ENCODE measurements around the gene ACOX2.

Gene ACOX2

DNA sequence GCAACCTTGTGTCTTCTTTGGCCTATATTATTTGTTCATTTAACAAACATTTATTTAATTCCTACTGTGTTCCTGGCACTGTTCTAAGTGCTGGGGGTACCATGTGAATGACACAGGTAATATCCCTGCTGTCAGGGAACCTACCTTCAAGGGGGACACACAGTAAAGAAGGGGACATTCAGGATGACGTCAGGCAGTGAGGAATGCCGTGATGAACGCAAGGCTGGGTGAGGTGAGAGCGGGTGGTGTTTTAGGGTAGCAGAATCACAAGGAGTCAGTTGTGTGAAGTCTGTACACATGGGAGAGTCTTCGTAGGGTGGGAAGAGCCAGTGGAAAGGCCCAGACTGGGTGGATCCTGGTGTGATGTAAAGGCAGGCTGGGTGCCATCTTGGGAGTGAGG lies 41.9 kb upstream of the ACOX2 start:
- no peak overlapping the region for H3K4me3 ChIP-seq (ENCODE audit: low read length)
- TF ChIP-seq, protein P1, sequence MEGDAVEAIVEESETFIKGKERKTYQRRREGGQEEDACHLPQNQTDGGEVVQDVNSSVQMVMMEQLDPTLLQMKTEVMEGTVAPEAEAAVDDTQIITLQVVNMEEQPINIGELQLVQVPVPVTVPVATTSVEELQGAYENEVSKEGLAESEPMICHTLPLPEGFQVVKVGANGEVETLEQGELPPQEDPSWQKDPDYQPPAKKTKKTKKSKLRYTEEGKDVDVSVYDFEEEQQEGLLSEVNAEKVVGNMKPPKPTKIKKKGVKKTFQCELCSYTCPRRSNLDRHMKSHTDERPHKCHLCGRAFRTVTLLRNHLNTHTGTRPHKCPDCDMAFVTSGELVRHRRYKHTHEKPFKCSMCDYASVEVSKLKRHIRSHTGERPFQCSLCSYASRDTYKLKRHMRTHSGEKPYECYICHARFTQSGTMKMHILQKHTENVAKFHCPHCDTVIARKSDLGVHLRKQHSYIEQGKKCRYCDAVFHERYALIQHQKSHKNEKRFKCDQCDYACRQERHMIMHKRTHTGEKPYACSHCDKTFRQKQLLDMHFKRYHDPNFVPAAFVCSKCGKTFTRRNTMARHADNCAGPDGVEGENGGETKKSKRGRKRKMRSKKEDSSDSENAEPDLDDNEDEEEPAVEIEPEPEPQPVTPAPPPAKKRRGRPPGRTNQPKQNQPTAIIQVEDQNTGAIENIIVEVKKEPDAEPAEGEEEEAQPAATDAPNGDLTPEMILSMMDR (conservative IDR thresholded peaks at IDR 0.05; ENCODE audit: low read depth, low read length): no peak
- no peak for DNase-seq (ENCODE audit: low read depth)

DNA sequence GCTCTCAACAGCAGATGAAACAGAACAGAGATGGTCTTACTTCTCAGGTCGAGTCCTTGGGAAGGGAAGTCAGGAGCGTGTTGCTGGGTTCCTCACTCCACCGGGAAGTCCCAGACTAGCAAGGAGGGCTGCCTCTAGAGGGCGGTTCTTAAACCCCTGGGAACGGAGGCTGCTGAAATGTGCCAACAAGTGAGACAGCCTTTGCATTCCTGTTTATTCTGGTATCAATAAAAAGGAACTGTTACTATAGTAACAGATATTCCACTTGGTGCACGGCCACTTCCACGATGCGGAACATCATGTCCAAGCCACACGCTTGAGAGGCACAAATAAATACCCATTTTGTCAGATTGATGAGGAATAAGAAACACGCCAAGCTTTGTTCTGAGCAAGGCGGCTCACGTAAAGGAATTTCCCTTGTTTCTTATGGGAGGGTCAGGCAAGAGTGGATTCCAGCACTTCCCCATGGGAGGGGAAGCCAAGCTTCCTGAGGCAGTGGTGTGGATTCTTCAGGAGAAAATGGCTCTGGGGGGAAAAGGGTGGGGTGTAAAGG lies 40.4 kb upstream of the ACOX2 start, which contains the start of gene FAM107A:
TSS of gene FAM107A (minus strand) at position 123 of the 553 bp plus-strand sequence. CDS start 7,531 bp downstream, outside the sequence.
- peak; percentile 38 for DNase-seq (ENCODE audit: low read depth)
- H3K4me3 ChIP-seq (ENCODE audit: low read length): peak within 1 kb of the TSS; percentile 22
- TF ChIP-seq, protein P1 (conservative IDR thresholded peaks at IDR 0.05; ENCODE audit: low read depth, low read length): peak; percentile 67

DNA sequence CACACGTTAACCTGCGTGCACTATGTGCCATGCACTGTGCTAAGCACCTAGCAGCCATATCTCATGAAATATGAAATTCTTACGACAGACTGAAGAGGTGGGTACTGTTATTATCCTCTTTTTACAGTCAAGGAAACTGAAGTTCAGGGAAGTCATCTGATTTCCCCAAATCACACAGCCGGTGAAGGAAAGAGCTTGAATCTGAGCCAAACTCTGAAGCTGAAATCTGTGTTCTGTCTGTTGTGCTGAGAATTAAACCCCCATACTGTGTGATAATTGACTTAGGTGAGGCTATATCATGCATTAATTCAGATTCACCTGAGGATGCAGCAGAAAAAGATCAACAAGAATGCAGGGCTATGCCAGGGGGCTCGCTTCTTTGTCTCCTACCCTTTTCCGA lies 39.7 kb upstream of the ACOX2 start:
- TF ChIP-seq, protein P1 (conservative IDR thresholded peaks at IDR 0.05; ENCODE audit: low read depth, low read length): no peak
- no peak overlapping the region for H3K4me3 ChIP-seq (ENCODE audit: low read length)

DNA sequence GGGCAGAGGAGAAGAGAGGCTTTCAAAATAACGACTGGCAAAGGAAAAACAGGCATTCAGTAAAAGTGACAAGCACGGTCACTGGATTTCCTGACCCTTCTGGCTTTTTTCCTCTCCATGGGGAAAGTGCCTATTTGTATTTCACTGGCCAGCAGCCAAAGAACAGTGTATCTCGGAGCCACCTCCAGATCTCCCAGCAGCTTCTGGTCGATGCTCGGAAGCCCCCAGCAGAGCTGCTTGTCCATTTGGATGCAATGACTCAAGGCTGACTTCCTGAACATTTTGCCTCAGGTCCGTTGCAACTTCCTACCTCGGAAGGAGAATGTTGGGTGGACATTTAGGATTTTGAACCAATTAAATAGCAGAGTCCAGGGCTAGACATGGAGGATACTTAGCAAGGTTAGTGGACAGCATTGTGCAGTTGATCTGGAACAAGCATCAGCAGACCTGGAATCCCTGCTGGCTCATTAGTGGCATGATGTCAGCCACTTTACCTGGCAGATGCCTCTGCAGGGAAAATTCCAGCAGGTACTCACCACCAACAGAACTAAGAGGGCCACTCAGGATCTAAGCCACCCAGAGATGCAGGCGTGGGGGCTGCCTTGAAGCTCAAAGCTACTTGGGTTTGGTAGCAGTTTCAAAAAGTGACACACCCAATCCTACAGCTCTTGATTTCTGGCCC lies 39.1 kb upstream of the ACOX2 start:
- TF ChIP-seq, protein P1 (conservative IDR thresholded peaks at IDR 0.05; ENCODE audit: low read depth, low read length): no peak
- no peak overlapping the region for H3K4me3 ChIP-seq (ENCODE audit: low read length)
- no peak for DNase-seq (ENCODE audit: low read depth)

More for the DNA sequence above, 39.7 kb upstream of the ACOX2 start:
- no peak for DNase-seq (ENCODE audit: low read depth)

DNA sequence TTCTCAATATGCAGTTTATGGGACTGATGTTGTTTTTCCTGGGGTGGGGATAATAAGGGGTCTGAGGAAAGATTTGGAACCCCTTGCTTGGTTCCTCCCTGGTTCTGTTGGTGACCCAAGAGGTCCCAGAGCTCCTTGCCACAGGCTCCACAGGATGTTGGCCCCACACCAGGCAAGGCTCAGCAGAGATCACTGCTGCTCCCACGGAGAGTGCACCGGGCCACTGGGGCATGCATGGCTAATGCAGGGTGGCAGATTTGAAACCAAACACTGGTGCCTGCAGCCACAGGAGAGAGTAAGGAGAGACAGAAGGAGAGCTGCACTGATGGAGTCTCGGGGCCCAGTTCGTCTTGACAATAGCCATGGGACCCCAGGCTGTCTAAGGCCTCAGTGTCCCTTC lies 37.7 kb upstream of the ACOX2 start:
- TF ChIP-seq, protein P1 (conservative IDR thresholded peaks at IDR 0.05; ENCODE audit: low read depth, low read length): no peak
- H3K4me3 ChIP-seq (ENCODE audit: low read length): no peak overlapping the region
- no peak for DNase-seq (ENCODE audit: low read depth)

DNA sequence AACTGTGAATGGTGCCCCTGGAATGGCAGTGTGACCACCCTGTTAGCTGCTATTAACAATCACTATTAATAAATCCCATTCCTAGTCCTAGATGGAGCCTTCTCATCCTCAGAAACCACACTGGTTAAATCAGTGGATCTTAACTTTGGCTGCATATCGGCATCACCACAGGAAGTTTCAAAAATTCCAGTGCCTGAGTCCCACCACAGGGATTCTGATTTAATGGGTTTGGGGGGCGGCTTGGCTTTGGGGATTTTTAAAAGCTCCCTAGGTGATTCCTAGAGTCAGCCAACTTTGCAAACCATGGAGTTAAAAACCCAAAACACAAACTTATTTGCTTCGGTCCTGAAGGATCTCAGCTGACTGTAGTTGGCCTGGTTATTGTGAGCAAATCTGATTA lies 37.1 kb upstream of the ACOX2 start:
- no peak overlapping the region for H3K4me3 ChIP-seq (ENCODE audit: low read length)
- DNase-seq (ENCODE audit: low read depth): no peak
- TF ChIP-seq, protein P1 (conservative IDR thresholded peaks at IDR 0.05; ENCODE audit: low read depth, low read length): no peak

DNA sequence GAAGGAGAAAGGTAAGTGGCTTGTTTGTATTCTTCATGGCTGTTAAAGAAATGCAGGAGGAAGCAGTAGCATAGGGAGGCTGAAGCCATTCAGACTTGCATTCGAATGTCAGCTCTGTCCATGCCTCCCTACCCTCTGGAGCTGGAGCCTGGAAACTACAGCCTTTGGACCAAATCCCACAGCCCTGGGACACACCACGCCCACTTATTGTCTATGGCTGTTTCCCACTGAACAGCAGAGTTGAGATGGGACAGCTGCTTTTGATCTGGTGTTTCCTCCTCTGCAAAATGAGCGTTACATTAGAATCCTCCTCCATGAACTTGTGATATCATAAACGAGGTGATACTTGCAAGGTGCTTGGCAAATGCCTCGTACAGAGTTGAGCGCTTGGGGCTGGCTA lies 36.6 kb upstream of the ACOX2 start:
- H3K4me3 ChIP-seq (ENCODE audit: low read length): no peak overlapping the region
- DNase-seq (ENCODE audit: low read depth): no peak
- TF ChIP-seq, protein P1 (conservative IDR thresholded peaks at IDR 0.05; ENCODE audit: low read depth, low read length): no peak

Data from retinal pigment epithelial cell (primary cell).